Upper lobe of left lung (tissue), 4 donors: ENCODE measurements around the gene ZFHX3.

ENCODE experiments used
- CTCF ChIP-seq, 6 experiments: fragments of 450-650 bp in 4 of 6; fragments of 200-600 bp in 2 of 6; sonication (generic) in 2 of 6; IDR thresholded peaks; one replicate each; pipeline ENCODE4 v1.5.1; 2016 to 2019; ENCODE audit warnings: antibody characterized with exemption in 6 of 6
- POLR2A ChIP-seq, 4 donors: fragments of 450-650 bp; IDR thresholded peaks; one replicate each; pipeline ENCODE4 v1.5.1; 2016 to 2017; ENCODE audit warnings: antibody characterized with exemption in 4 of 4, mild to moderate bottlenecking in 2 of 4
- POLR2AphosphoS5 ChIP-seq, 2 donors: sonication (generic); formaldehyde crosslinking; IDR thresholded peaks; one replicate each; pipeline ENCODE4 v1.5.1; 2017; ENCODE audit warnings: antibody characterized with exemption in 2 of 2

GRCh38 chr16:72769876-72770275 is 278.1 kb downstream of the ZFHX3 start:
- no peak for TF ChIP-seq CTCF (IDR thresholded peaks at IDR 0.05)
- no peak for TF ChIP-seq POLR2A (IDR thresholded peaks at IDR 0.05)
- TF ChIP-seq POLR2AphosphoS5 (IDR thresholded peaks at IDR 0.05) = no peak
